OCI-LY7 (cell line): ENCODE measurements around the gene UNC5A.

Experiments used
- CTCF ChIP-seq: fragments of 200-600 bp; sonication (generic); conservative IDR thresholded peaks from 2 replicates; pipeline ENCODE4 v1.5.1; 2014; ENCODE audit warnings: mild to moderate bottlenecking, antibody characterized with exemption, low read length, moderate library complexity, mixed read lengths
- EZH2phosphoT487 ChIP-seq: fragments of 200-600 bp; sonication (generic); IDR thresholded peaks from 2 replicates; pipeline ENCODE4 v1.6.1; 2018; ENCODE audit warnings: low read depth, borderline replicate concordance, mild to moderate bottlenecking, mixed run types, antibody characterized with exemption, low read length, moderate library complexity, mixed read lengths

DNA sequence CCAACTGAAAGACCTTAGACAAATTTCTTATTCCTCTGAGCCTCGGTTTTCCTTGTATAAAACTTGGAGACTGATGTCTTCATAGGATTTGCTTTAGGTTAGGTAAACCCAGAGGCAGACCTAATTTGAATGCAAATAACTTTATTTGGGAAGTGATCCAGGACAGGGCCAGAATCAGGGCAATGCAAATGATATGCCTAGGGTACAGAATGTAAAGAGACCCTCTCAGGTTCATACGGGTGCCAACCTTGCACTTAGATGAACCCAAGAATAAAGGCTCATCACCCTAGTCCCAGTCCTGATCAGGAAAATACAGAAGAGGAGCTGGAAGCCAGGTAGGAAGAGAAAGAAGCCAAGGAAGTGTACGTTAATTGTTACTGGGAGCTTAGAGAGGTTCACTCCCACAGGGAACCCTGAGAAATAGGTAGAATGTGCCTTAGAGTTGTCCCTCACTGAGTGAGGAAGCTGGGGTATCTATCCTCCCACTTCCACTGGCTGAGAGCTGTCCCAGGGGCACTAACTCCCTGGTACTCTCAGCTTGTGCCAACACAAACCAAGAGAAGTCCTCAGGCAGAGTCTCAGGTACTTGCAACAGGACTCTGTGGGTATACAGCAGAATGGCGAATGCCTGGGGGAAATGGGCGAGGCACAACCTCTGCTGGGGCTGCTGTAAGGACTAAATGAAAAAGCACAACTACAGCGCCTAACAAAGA is 91.9 kb downstream of the UNC5A start:
- no peak for TF ChIP-seq CTCF
- TF ChIP-seq EZH2phosphoT487: no peak
